Spleen (tissue), 3 donors: Measurements from ENCODE around the gene CACNA1F.

Source experiments
- POLR2A ChIP-seq, 3 donors: fragments of 450-650 bp; IDR thresholded peaks; one replicate each; pipeline ENCODE4 v1.5.1; 2017; ENCODE audit warnings: antibody characterized with exemption in 3 of 3, mild to moderate bottlenecking in 1 of 3
- POLR2AphosphoS5 ChIP-seq, 3 donors: sonication (generic); formaldehyde crosslinking; IDR thresholded peaks; one replicate each; pipeline ENCODE4 v1.5.1; 2017; ENCODE audit warnings: antibody characterized with exemption in 3 of 3

GRCh38 chrX:49264460-49264859, 31.3 kb upstream of the CACNA1F start, which contains the start of gene FOXP3:
- no peak for TF ChIP-seq POLR2AphosphoS5 (IDR thresholded peaks at IDR 0.05)
- TF ChIP-seq POLR2A (IDR thresholded peaks at IDR 0.05), result no peak
